DOHH2 (cell line): ENCODE data around the gene SREK1IP1.

Source experiments
- H3F3A ChIP-seq: fragments of 200-600 bp; sonication (generic), shearing (Covaris generic); 2 replicates; pipeline ENCODE4 v1.6.0; 2016; ENCODE audit warnings: antibody characterized with exemption, mild to moderate bottlenecking; ENCODE audit not compliant: control insufficient read depth, insufficient read depth
- H3K27ac ChIP-seq: fragments of 200-600 bp; sonication (generic); 2 replicates; pipeline ENCODE4 v1.5.1; 2014; ENCODE audit warnings: low read depth, mild to moderate bottlenecking, low read length, moderate library complexity
- H3K27me3 ChIP-seq: fragments of 200-600 bp; sonication (generic); 2 replicates; pipeline ENCODE4 v1.6.1; 2014; ENCODE audit warnings: mild to moderate bottlenecking, low read length, mixed read lengths; ENCODE audit not compliant: control insufficient read depth
- H3K36me3 ChIP-seq: fragments of 200-600 bp; sonication (generic); 2 replicates; pipeline ENCODE4 v1.6.1; 2014; ENCODE audit warnings: mild to moderate bottlenecking, low read length, moderate library complexity, mixed read lengths; ENCODE audit not compliant: control insufficient read depth
- H3K4me1 ChIP-seq: fragments of 200-600 bp; sonication (generic); 2 replicates; pipeline ENCODE4 v1.6.1; 2014; ENCODE audit warnings: mild to moderate bottlenecking, low read length, mixed read lengths; ENCODE audit not compliant: control insufficient read depth
- H3K4me2 ChIP-seq: fragments of 200-600 bp; sonication (generic); 2 replicates; pipeline ENCODE4 v1.6.0; 2014; ENCODE audit warnings: mild to moderate bottlenecking, low read length, moderate library complexity
- H3K4me3 ChIP-seq: fragments of 200-600 bp; sonication (generic); 2 replicates; pipeline ENCODE4 v1.5.1; 2014; ENCODE audit warnings: mild to moderate bottlenecking, low read length, mixed read lengths
- H3K79me2 ChIP-seq: fragments of 200-600 bp; sonication (generic); 2 replicates; pipeline ENCODE4 v1.6.1; 2014; ENCODE audit warnings: mild to moderate bottlenecking, low read length, mixed read lengths; ENCODE audit not compliant: control insufficient read depth
- H3K9me2 ChIP-seq: fragments of 200-600 bp; sonication (generic); replicated peaks from 2 replicates; pipeline ENCODE4 v1.6.1; 2014; ENCODE audit warnings: mild to moderate bottlenecking, low read length, mixed read lengths; ENCODE audit not compliant: control insufficient read depth
- H3K9me3 ChIP-seq: fragments of 200-600 bp; sonication (generic); 2 replicates; pipeline ENCODE4 v1.6.1; 2014; ENCODE audit warnings: antibody characterized with exemption, low read length, mixed read lengths; ENCODE audit not compliant: control insufficient read depth, insufficient read depth
- H4K20me1 ChIP-seq: fragments of 200-600 bp; sonication (generic); 2 replicates; pipeline ENCODE4 v1.6.0; 2014; ENCODE audit warnings: low read depth, mild to moderate bottlenecking, antibody characterized with exemption, low read length, moderate library complexity; ENCODE audit not compliant: control insufficient read depth, insufficient read depth
- EZH2phosphoT487 ChIP-seq: fragments of 200-600 bp; sonication (generic); IDR thresholded peaks from 2 replicates; pipeline ENCODE4 v1.6.1; 2017; ENCODE audit warnings: borderline replicate concordance, mild to moderate bottlenecking, antibody characterized with exemption, low read length, moderate library complexity, mixed read lengths
- TF ChIP-seq, protein P1 (sequence below): fragments of 200-600 bp; sonication (generic); IDR thresholded peaks from one replicate; pipeline ENCODE4 v1.5.1; 2014; ENCODE audit warnings: antibody characterized with exemption, mild to moderate bottlenecking, low read depth, low read length; ENCODE audit not compliant: poor library complexity, severe bottlenecking

Gene SREK1IP1

DNA sequence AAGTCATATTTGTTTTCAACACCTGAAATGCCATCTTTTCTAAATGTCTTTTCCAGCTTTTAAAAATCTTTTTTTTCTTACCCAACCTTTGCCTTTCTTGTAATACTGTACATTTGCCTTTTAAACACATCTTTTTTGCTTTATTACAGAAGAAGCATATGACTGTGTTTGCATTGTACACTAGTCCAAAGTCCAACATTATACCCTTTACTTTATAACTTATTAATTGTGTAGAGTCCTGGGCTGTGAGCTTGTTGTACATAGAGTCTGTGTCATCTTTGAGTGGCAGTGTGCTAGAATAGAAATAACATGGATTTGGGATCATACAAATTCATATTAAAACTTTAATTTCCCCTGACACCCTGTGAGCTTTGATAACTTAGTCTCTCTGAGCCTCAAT, 24.0 kb upstream of the SREK1IP1 start:
- Histone ChIP-seq H3K27ac (no peak overlapping the region), H3K79me2 (no peaks in the 10 kb centered on the region), H3K9me2 (no peaks in the 10 kb centered on the region), H3K27me3 (no peaks in the 10 kb centered on the region), H3F3A (no peaks in the 10 kb centered on the region), H3K9me3 (no peaks in the 10 kb centered on the region), H3K4me2 (no peak overlapping the region), H4K20me1 (no peaks in the 10 kb centered on the region), H3K4me3 (no peak overlapping the region), H3K4me1 (no peaks in the 10 kb centered on the region), H3K36me3 (no peaks in the 10 kb centered on the region)
- TF ChIP-seq, protein P1, sequence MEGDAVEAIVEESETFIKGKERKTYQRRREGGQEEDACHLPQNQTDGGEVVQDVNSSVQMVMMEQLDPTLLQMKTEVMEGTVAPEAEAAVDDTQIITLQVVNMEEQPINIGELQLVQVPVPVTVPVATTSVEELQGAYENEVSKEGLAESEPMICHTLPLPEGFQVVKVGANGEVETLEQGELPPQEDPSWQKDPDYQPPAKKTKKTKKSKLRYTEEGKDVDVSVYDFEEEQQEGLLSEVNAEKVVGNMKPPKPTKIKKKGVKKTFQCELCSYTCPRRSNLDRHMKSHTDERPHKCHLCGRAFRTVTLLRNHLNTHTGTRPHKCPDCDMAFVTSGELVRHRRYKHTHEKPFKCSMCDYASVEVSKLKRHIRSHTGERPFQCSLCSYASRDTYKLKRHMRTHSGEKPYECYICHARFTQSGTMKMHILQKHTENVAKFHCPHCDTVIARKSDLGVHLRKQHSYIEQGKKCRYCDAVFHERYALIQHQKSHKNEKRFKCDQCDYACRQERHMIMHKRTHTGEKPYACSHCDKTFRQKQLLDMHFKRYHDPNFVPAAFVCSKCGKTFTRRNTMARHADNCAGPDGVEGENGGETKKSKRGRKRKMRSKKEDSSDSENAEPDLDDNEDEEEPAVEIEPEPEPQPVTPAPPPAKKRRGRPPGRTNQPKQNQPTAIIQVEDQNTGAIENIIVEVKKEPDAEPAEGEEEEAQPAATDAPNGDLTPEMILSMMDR, result no peak
- no peak for TF ChIP-seq EZH2phosphoT487

DNA sequence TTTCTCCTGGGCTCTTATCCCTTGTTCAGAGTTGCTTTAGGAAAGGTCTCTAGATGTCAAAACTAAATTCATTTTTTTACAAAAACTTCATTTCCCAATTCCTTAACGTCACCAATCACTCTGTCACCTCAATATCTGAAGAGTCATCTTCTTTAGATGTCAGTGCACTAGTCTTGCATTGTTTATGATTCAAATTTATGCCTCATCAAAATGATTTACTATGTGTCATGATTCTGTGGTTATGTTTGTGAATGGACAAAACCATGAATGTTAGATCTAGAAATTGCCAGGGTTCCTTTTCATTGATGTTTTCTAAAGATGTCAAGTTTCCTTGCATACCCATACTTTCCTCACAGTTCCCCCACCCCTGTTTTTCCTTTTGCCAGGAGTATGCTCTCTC, 21.7 kb upstream of the SREK1IP1 start:
- Histone ChIP-seq H3K36me3 (peaks cover 5% of the 10 kb centered on the region), H4K20me1 (no peaks in the 10 kb centered on the region), H3K9me2 (no peaks in the 10 kb centered on the region), H3K27ac (no peak overlapping the region), H3K9me3 (no peaks in the 10 kb centered on the region), H3K4me1 (no peaks in the 10 kb centered on the region), H3K27me3 (no peaks in the 10 kb centered on the region), H3K4me2 (no peak overlapping the region), H3K79me2 (no peaks in the 10 kb centered on the region), H3F3A (no peaks in the 10 kb centered on the region), H3K4me3 (no peak overlapping the region)
- TF ChIP-seq EZH2phosphoT487, result no peak
- TF ChIP-seq, protein P1, result no peak

DNA sequence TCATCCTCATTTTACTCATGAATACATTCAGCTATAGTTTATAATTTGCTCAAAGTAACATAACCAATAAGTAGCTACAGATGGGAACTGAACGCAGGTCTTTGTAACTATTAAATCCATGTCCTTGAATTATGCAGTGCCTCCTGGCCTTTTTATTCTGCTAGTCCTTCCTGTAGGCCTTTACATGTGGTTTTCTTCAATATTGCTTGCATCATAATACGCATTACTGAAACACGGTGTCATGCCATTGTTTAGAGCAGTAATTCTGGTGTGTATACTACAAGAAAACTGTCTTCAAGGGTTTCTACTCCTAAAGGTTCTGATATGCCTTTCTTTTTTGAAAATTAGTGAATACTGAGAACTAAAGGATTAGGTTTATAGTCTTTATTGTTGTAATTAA, 21.0 kb upstream of the SREK1IP1 start:
- no peaks in the 10 kb centered on the region for H3K79me2 ChIP-seq
- H3K4me3 ChIP-seq, result no peak overlapping the region
- H3K27me3 ChIP-seq, result no peaks in the 10 kb centered on the region
- no peaks in the 10 kb centered on the region for H4K20me1 ChIP-seq
- no peak overlapping the region for H3K4me2 ChIP-seq
- no peaks in the 10 kb centered on the region for H3K9me3 ChIP-seq
- H3K4me1 ChIP-seq, result no peaks in the 10 kb centered on the region
- no peaks in the 10 kb centered on the region for H3F3A ChIP-seq
- TF ChIP-seq, protein P1, result no peak
- no peak for TF ChIP-seq EZH2phosphoT487
- peaks cover 10% of the 10 kb centered on the region for H3K36me3 ChIP-seq
- no peaks in the 10 kb centered on the region for H3K9me2 ChIP-seq
- no peak overlapping the region for H3K27ac ChIP-seq

- H3K4me2 ChIP-seq, result no peak overlapping the region
- H3K4me3 ChIP-seq, result no peak overlapping the region
- H3K4me1 ChIP-seq, result no peaks in the 10 kb centered on the region
- no peaks in the 10 kb centered on the region for H3K27me3 ChIP-seq
- H3K79me2 ChIP-seq, result no peaks in the 10 kb centered on the region
- no peaks in the 10 kb centered on the region for H3F3A ChIP-seq
- no peaks in the 10 kb centered on the region for H3K9me2 ChIP-seq
- peaks cover 13% of the 10 kb centered on the region for H3K36me3 ChIP-seq
- H3K9me3 ChIP-seq, result no peaks in the 10 kb centered on the region
- no peaks in the 10 kb centered on the region for H4K20me1 ChIP-seq
- no peak for TF ChIP-seq EZH2phosphoT487
- TF ChIP-seq, protein P1, result no peak
- H3K27ac ChIP-seq, result no peak overlapping the region
Measured at GRCh38 chr5:64788156-64788555, 19.7 kb upstream of the SREK1IP1 start.
